Activated T-helper 9 cell treated with anti-CD3 and anti-CD28 coated beads, Interleukin-2, amount 50 U/mL, for 16 hours (primary cell): ENCODE data around the gene ANAPC5.
"Not testable (repeated sequence)": the region's sequence is repeated elsewhere in the genome, so short reads cannot be mapped to it uniquely, and the experiment has no call there.

ENCODE experiments used
- DNase-seq: peaks from one replicate; pipeline ENCODE4 v3.0.0-alpha.2; 2020; ENCODE audit warnings: low read depth

Gene ANAPC5

DNA sequence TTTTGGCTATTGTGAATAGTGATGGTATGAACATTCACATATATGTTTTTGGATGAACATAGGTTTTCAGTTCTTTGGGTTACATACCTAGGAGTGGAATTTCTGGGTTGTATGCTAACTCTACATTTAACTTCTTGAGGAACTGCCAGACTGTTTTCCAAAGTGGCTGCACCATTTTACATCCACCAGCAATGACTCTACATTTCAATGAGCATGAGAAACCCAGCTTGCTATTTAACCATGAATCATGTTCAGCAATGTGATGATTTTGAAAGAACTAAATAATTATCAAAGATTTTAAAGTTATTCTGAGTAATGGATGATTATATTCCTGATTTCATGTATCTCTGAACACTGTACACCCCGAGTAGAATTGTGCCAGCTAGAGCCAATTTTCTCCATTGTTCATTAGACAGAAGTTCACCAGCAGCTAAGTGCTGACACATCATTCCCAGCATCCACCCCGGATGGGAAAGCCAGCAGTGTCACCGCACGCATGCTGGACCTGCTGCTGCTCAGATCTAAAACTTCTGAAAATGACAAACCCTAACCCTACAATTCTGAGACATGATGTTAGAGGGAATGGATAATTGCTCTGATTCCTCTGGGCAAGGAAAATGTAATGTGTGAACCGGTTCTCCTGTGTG is 13.3 kb upstream of the ANAPC5 start:
- no peak for DNase-seq

DNA sequence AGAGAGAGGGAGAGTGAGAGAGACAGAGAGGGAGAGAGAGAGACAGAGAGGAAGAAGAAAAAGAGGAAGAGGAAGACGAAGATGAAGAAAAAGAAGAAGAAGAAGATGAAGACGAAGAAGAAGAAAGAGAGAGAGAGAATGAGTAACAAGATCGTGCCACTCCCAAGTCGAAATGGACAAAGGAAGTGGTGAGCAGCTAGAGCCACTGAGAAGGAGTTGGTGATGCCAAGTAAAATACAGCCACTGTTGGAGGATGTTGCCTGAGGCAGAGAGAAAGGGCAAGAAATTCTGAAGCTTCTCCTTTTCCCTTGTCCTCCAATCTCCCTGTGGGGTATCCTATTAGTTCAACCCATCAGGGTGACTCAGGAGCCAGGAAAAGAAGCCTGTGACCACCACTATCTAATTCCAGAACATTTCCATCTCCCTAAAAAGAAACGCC is 12.5 kb upstream of the ANAPC5 start:
- no peak for DNase-seq

- no peak for DNase-seq
These were observed 5.9 kb upstream of the ANAPC5 start for GRCh38 chr12:121358073-121358472.

GRCh38 chr12:121357331-121357730 is 5.1 kb upstream of the ANAPC5 start:
- DNase-seq: no peak

GRCh38 chr12:121356657-121357056 is 4.4 kb upstream of the ANAPC5 start:
- no peak for DNase-seq

- DNase-seq: no peak
These were observed 3.6 kb upstream of the ANAPC5 start for GRCh38 chr12:121355818-121356217.

DNA sequence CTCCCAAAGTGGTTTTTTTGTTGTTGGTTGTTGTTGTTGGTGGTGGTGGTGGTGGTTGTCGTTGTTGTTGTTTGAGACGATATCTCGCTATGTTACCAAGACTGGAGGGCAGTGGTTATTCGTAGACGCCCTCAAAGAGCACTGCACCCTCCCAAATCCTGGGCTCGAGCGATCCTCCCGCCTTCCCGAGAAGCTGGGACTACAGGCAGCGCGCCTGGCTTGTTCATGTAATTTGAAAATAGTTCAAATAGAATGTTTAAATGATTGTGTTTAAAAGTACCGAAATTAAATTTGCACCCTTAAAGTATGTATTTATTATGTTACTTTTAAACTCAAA is 439 bp upstream of the ANAPC5 start:
- DNase-seq: no peak

- no peak for DNase-seq
These were observed 5.5 kb downstream of the ANAPC5 start for GRCh38 chr12:121346747-121347146.

DNA sequence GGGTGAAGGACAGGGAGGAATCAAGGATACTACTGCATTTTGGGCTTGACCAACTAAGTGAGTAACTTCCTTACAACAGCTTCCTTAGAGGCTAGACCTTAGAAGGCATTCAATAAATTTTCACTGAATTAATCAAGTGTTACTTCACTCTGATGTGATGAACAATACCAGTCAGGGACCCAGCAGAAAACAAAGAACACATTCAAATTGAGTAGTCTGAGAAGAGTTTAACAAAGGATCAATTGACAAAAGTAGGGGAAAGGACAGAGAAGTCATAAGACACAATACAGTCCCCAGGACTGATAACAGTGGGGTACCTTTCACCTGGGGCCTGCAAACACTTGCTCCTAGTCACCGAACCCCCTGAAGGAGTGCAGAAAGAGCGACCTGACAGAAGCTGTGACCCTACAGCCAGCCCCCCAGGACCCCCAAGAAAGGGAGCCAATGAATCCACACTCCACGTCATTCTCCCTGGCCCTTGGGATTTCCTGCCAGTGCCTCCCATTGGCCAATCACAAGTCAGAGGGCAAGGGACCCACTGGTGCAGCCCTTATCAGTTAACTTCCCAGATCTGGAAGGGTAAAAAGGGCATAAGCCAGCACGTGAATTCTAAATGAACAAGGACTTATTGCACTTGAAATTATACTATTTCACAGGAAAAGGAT is 6.9 kb downstream of the ANAPC5 start:
- no peak for DNase-seq

GRCh38 chr12:121344506-121344905 is 7.7 kb downstream of the ANAPC5 start:
- DNase-seq: no peak

DNA sequence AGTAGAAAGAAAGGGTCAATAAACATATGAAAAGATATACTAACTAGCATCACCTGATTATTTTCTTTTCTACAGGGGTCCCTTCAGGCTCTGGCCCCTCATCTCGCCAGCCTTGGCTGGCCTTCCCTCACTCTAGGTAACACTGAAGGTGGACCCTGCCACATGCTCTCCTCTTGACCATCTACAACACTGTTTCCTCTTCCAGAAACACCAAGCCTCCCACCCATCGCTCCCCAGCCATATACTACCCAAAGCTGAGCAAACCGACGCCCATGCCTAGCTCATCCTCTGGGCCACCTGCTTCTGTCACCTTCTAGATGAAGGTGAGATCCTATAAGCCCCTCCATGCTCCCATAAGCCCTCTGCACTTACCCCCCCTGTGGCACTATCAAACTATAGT is 14.8 kb downstream of the ANAPC5 start:
- DNase-seq: no peak

- no peak for DNase-seq
These were observed 17.5 kb downstream of the ANAPC5 start for GRCh38 chr12:121334513-121335343.

DNA sequence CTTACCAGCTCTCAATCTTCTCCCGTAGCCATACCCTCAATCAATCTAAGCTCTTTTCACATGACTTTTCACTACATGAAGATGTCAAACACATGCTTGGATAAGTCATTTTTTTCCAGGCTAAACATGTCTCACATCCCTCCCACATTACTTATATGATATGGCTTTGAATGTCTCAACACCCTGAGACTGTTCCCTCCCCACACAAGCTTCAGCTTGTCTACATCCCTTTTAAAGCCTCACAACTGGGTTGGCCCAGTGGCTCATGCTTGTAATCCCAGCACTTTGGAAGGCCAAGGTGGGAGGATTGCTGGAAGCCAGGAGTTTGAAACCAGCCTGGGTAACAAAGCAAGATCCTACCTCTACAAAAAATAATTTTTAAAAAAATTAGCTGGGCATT is 18.5 kb downstream of the ANAPC5 start:
- DNase-seq: no peak

- DNase-seq: no peak
These were observed 21.0 kb downstream of the ANAPC5 start for GRCh38 chr12:121331248-121331647.

- DNase-seq: no peak
These were observed 21.5 kb downstream of the ANAPC5 start for GRCh38 chr12:121330692-121331091.

- DNase-seq: no peak
These were observed 22.0 kb downstream of the ANAPC5 start for GRCh38 chr12:121330195-121330594.

DNA sequence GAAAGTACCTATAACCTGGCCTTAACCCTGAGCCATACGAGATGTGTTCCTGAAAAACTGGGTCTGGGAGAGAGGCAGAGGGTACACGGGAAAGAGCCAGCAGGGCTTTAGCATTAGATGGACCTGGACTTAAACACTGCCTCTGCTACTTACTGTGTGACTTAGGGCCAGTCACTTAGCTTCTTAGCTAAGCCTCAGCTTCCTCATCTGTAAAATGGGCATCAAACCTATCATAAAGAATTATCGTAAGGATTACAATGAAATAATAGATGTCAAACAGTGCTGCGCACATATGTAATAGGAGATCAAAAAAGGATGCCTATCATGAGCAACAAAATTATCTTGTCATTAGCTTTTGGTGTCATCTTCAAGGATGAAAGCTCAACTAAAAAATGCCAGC is 23.6 kb downstream of the ANAPC5 start:
- DNase-seq: no peak

DNA sequence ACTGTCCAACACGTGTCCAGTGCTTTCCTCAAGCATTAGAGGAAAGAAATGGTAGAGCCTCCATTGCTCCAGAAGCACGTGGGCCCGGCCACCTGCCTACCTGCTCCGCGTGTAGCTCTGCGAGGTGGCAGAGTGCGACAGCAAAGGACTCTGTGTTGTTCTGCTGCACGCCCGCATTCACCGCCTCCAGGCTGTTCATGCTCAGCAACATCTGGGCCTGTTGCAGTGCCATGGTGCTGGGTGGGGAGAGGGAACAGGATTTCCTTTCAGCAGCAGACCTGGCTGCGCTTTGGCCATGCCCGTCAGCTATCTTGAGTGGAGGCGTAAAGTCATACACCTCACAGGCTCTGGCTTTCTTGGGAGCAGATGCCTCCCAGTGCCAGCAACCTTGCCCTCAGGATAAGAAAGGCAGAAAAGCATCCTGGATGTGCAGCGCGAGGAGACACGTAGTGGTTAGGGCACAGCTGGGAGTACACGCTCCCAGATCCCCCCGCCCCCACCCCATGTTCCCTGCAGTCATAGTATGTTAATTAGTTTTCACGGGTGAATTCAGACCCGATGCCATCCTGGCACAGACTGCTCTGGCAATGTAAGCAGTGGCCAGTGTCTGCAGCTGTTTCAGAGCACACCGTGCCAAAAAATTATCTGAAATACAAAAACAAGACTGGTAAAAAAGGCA is 25.1 kb downstream of the ANAPC5 start:
- DNase-seq: no peak

GRCh38 chr12:121325922-121326396 is 26.3 kb downstream of the ANAPC5 start:
- no peak for DNase-seq

DNA sequence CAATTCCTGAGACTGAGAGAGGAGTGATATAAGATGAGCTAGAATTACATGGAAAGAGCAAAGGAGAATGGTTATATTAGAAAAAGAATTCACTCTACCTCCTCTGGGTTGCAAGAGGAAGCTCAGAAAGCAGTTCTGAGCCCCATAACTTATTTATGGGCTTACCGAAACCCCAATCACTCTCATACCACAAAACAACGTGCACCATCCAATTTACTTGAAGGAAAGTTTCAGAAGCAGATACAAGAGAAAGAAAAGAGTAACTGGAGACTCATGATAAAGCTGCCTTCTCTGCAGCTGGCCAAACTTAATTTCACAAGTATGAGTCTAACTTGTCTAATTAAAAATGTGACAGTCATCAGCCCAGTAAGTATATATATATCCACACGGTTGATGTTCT is 28.3 kb downstream of the ANAPC5 start:
- DNase-seq: no peak

DNA sequence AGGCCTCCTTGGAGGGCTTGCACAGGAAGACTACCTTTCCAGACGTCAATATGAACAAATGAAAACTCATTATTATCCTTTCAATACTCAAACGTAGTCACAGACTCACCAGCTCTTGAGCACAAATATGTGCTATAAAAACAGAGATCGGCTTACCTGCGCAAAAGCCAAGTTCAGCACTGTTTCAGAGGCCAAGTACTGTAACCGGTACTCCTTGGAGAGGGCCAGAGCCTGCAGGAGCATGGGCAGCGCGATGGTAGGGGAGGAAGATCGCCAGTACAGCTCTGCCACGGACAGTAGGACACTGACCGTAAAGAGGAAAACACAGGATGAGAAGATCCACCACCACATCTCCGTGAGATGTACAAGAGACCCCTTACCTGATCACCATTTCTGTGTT is 34.1 kb downstream of the ANAPC5 start:
- DNase-seq: no peak

GRCh38 chr12:121314431-121314830 is 37.8 kb downstream of the ANAPC5 start:
- DNase-seq: no peak

DNA sequence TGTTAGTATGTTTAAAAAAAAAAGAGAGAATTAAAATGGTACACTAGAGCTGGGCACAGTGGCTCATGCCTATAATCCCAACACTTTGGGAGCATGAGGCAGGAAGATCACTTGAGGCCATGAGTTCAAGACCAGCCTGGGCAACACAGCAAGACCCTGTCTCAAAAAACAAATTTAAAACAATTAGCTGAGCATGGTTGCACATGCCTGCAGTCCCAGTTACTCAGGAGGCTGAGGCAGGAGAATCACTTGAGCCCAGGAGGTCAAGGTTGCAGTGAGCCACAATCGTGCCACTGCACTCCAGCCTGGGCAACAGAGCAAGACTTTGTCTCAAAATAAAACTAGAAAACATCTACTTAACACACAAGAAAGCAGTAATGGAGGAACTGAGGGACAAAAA is 42.0 kb downstream of the ANAPC5 start:
- DNase-seq: not testable (repeated sequence)
